ENCODE results near the gene MMRN2. TPM values are rescaled to one million over a fixed set of nuclear protein-coding genes. Genes with fewer than 3 reads are reported as not detected.

MMRN2 gene
- total and polyA plus RNA-seq, 4 donors: 1.7 to 12.1 (median 8.6) TPM

- no peaks in the 10 kb centered on the region for H3K36me3 ChIP-seq (ENCODE audit: control insufficient read depth in 4 of 4, insufficient read depth in 3 of 4, low read depth in 1 of 4, low read length in 3 of 4)
- no peak overlapping the region for H3K27ac ChIP-seq (ENCODE audit: low read depth in 1 of 2, low read length in 2 of 2)
- WGBS: 69% methylated on average over 9 of the region's 9 CpGs
- peak overlapping the region in 2 of 3 donors; percentile 48 to 67 for H3K4me3 ChIP-seq (ENCODE audit: low read depth in 1 of 3, low read length in 3 of 3)
- TF ChIP-seq TAF1 (conservative IDR thresholded peaks at IDR 0.05) (no peak), CTCF (IDR thresholded peaks at IDR 0.05; ENCODE audit: low read depth, low read length, missing input control) (no peak), FOXA2 (IDR thresholded peaks at IDR 0.05) (no peak), ATF3 (IDR thresholded peaks at IDR 0.05) (no peak), RXRA (IDR thresholded peaks at IDR 0.05) (no peak), EGR1 (IDR thresholded peaks at IDR 0.05; ENCODE audit: low read depth in 2 of 2) (no peak)
- H3K4me1 ChIP-seq (ENCODE audit: control insufficient read depth in 4 of 4, insufficient read depth in 4 of 4, low read length in 3 of 4): peaks cover 0 to 40% (median 17%) of the 10 kb centered on the region in 4 donors
- no peaks in the 10 kb centered on the region for H3K27me3 ChIP-seq (ENCODE audit: control insufficient read depth in 4 of 4, insufficient read depth in 4 of 4, low read length in 3 of 4)
- no peak overlapping the region for H3K9ac ChIP-seq (ENCODE audit: low read depth in 1 of 2, low read length in 2 of 2)
- DNase-seq (ENCODE audit: low spot score): no peak
- no peaks in the 10 kb centered on the region for H3K9me3 ChIP-seq (ENCODE audit: control insufficient read depth in 4 of 4, low read length in 3 of 4)
These were observed 11.6 kb upstream of the MMRN2 start for GRCh38 chr10:86968994-86969355.

GRCh38 chr10:86968271-86968993 lies 11.0 kb upstream of the MMRN2 start, which contains the start of gene ADIRF:
TSS of gene ADIRF (plus strand) at chr10:86968482. CDS start at chr10:86968545, 63 bp downstream.
- Histone ChIP-seq H3K4me1 (ENCODE audit: control insufficient read depth in 4 of 4, insufficient read depth in 4 of 4, low read length in 3 of 4) (peaks cover 0 to 40% (median 17%) of the 10 kb centered on the region in 4 donors), H3K9me3 (ENCODE audit: control insufficient read depth in 4 of 4, low read length in 3 of 4) (no peaks in the 10 kb centered on the region), H3K9ac (ENCODE audit: low read depth in 1 of 2, low read length in 2 of 2) (peak within 1 kb of the TSS in 1 of 2 donors; percentile 38), H3K27ac (ENCODE audit: low read depth in 1 of 2, low read length in 2 of 2) (no peak within 1 kb of the TSS), H3K4me3 (ENCODE audit: low read depth in 1 of 3, low read length in 3 of 3) (peak within 1 kb of the TSS; percentile 44 to 67 (median 48)), H3K27me3 (ENCODE audit: control insufficient read depth in 4 of 4, insufficient read depth in 4 of 4, low read length in 3 of 4) (no peaks in the 10 kb centered on the region), H3K36me3 (ENCODE audit: control insufficient read depth in 4 of 4, insufficient read depth in 3 of 4, low read depth in 1 of 4, low read length in 3 of 4) (no peaks in the 10 kb centered on the region)
- TF ChIP-seq EGR1 (IDR thresholded peaks at IDR 0.05; ENCODE audit: low read depth in 2 of 2) (no peak), FOXA1 (IDR thresholded peaks at IDR 0.05) (no peak), REST (IDR thresholded peaks at IDR 0.05) (no peak), SP1 (IDR thresholded peaks at IDR 0.05) (peak; percentile 54), JUND (IDR thresholded peaks at IDR 0.05) (no peak), RXRA (IDR thresholded peaks at IDR 0.05) (no peak), RAD21 (IDR thresholded peaks at IDR 0.05) (no peak), HNF4A (conservative IDR thresholded peaks at IDR 0.05) (peak; percentile 43 to 48), CTCF (IDR thresholded peaks at IDR 0.05; ENCODE audit: low read depth, low read length, missing input control) (no peak), NR2F2 (IDR thresholded peaks at IDR 0.05) (no peak), ZBTB33 (IDR thresholded peaks at IDR 0.05) (no peak), HNF4G (IDR thresholded peaks at IDR 0.05) (no peak), TAF1 (conservative IDR thresholded peaks at IDR 0.05) (no peak), YY1 (IDR thresholded peaks at IDR 0.05) (no peak), GABPA (IDR thresholded peaks at IDR 0.05 in 1 of 2, conservative IDR thresholded peaks at IDR 0.05 in 1 of 2) (no peak), FOXA2 (IDR thresholded peaks at IDR 0.05) (no peak), MAX (IDR thresholded peaks at IDR 0.05) (no peak)
- peak; percentile 32 for DNase-seq (ENCODE audit: low spot score)
- WGBS: 11% methylated on average over 59 of the region's 59 CpGs

Measured in liver (tissue), 9 donors.